B cell (primary cell): ENCODE results near the gene RNASE7. TPM values are rescaled to one million over a fixed set of nuclear protein-coding genes. Genes with fewer than 3 reads are reported as not detected.

ENCODE experiments used
- ATAC-seq: fragments of 200-7000 bp; cut with Tn5 transposase; one replicate; pipeline ENCODE4 v1.10.0; 2021; ENCODE audit warnings: low read depth, mild to moderate bottlenecking, moderate number of reproducible peaks, moderate library complexity
- CTCF ChIA-PET: fragments of 350-600 bp; sonication (Branson Sonifier 250); formaldehyde crosslinking; loops from one replicate; lab custom pipeline; 2021; ENCODE audit warnings: antibody characterized with exemption, inconsistent platforms; lab: Charles Lee
- POLR2A ChIA-PET: fragments of 350-600 bp; sonication (Branson Sonifier 250); formaldehyde crosslinking; loops from one replicate; lab custom pipeline; 2021; ENCODE audit warnings: antibody characterized with exemption; lab: Charles Lee
- DNase-seq: peaks from one replicate; pipeline ENCODE4 v3.0.0; 2013
- H2AFZ ChIP-seq: 2 replicates; pipeline ENCODE4 v1.6.1; 2012; ENCODE audit warnings: mild to moderate bottlenecking, low read depth, low read length; ENCODE audit not compliant: insufficient read depth, poor library complexity, severe bottlenecking
- H3K27ac ChIP-seq, 2 donors: 1 replicate in 1 of 2; 2 replicates in 1 of 2; pipeline ENCODE4 v1.5.1; 2012 to 2013; ENCODE audit warnings: low read length in 2 of 2, mild to moderate bottlenecking in 2 of 2, moderate library complexity in 1 of 2
- H3K27me3 ChIP-seq, 4 experiments: fragments of 200-600 bp in 1 of 4; sonication (generic) in 1 of 4; replicated peaks in 1 of 4; 1 replicate in 2 of 4; 2 replicates in 2 of 4; pipeline versions ENCODE4 v1.6.1 to v1.7.0; 2013 to 2016; ENCODE audit warnings: low read length in 3 of 4, mild to moderate bottlenecking in 2 of 4, mixed read lengths in 1 of 4, moderate library complexity in 1 of 4; ENCODE audit not compliant: insufficient read depth in 4 of 4, control insufficient read depth in 3 of 4; ENCODE audit errors: control extremely low read depth in 1 of 4
- H3K36me3 ChIP-seq, 2 experiments: replicated peaks in 1 of 2; 1 replicate in 1 of 2; 2 replicates in 1 of 2; pipeline versions ENCODE4 v1.6.1 to v1.7.1; 2013; ENCODE audit warnings: low read length in 1 of 2; ENCODE audit not compliant: insufficient read depth in 2 of 2, control insufficient read depth in 1 of 2; ENCODE audit errors: control extremely low read depth in 1 of 2, extremely low read depth in 1 of 2
- H3K4me1 ChIP-seq, 2 donors: fragments of 200-600 bp in 1 of 2; sonication (generic) in 1 of 2; 1 replicate in 1 of 2; 2 replicates in 1 of 2; pipeline versions ENCODE4 v1.5.1 to v1.6.1; 2013 to 2017; ENCODE audit warnings: low read length in 2 of 2; ENCODE audit not compliant: control insufficient read depth in 2 of 2, insufficient read depth in 2 of 2
- H3K4me2 ChIP-seq: replicated peaks from 2 replicates; pipeline ENCODE3; 2012; ENCODE audit warnings: mild to moderate bottlenecking, low read depth, low read length; ENCODE audit not compliant: poor library complexity, severe bottlenecking
- H3K4me3 ChIP-seq, 5 experiments: fragments of 200-600 bp in 1 of 5; sonication (generic) in 1 of 5; 1 replicate in 3 of 5; 2 replicates in 2 of 5; pipeline versions ENCODE4 v1.5.1 to v1.7.0; 2011 to 2016; ENCODE audit warnings: low read length in 4 of 5, mild to moderate bottlenecking in 4 of 5, low read depth in 2 of 5, control low read depth in 1 of 5, moderate library complexity in 1 of 5; ENCODE audit not compliant: insufficient read depth in 1 of 5; ENCODE audit errors: control extremely low read depth in 1 of 5, extremely low read depth in 1 of 5
- H3K79me2 ChIP-seq: fragments of 200-600 bp; sonication (generic); one replicate; pipeline ENCODE4 v1.6.0; 2016; ENCODE audit warnings: low read length; ENCODE audit not compliant: control insufficient read depth, insufficient read depth
- H3K9ac ChIP-seq: fragments of 200-600 bp; sonication (generic); 2 replicates; pipeline ENCODE4 v1.6.1; 2017; ENCODE audit warnings: mild to moderate bottlenecking, low read length, moderate library complexity
- H3K9me3 ChIP-seq, 3 donors: one replicate each; pipeline versions ENCODE4 v1.6.1 to v1.7.1; 2013; ENCODE audit warnings: low read length in 2 of 3; ENCODE audit not compliant: control insufficient read depth in 2 of 3, insufficient read depth in 1 of 3; ENCODE audit errors: control extremely low read depth in 1 of 3
- H4K20me1 ChIP-seq: 2 replicates; pipeline ENCODE4 v1.6.0; 2012; ENCODE audit warnings: mild to moderate bottlenecking, low read length; ENCODE audit not compliant: insufficient read depth, control insufficient read depth, poor library complexity, severe bottlenecking
- H3K27ac Mint-ChIP-seq: one replicate; pipeline ENCODE4 v1.8.0; 2021; ENCODE audit warnings: mixed read lengths
- H3K27me3 Mint-ChIP-seq: one replicate; pipeline ENCODE4 v1.8.0; 2021; ENCODE audit warnings: mixed read lengths
- H3K4me1 Mint-ChIP-seq: one replicate; pipeline ENCODE4 v1.8.0; 2021; ENCODE audit warnings: mixed read lengths
- H3K4me3 Mint-ChIP-seq: one replicate; pipeline ENCODE4 v1.8.0; 2021; ENCODE audit warnings: mixed read lengths
- H3K9me3 Mint-ChIP-seq: one replicate; pipeline ENCODE4 v1.8.0; 2022; ENCODE audit warnings: mixed read lengths; ENCODE audit not compliant: insufficient read depth
- CTCF ChIP-seq: fragments of 200-600 bp; IDR thresholded peaks from one replicate; pipeline ENCODE4 v1.8.0; 2022; ENCODE audit warnings: antibody characterized with exemption, mild to moderate bottlenecking
- EZH2 ChIP-seq: IDR thresholded peaks from 2 replicates; pipeline ENCODE4 v1.6.1; 2012; ENCODE audit warnings: borderline replicate concordance, low read depth, mild to moderate bottlenecking, moderate library complexity, low read length; ENCODE audit not compliant: insufficient read depth, poor library complexity, severe bottlenecking
- WGBS: methylation state at CpG from one replicate; pipeline ENCODE4 v1.1.5; 2013; ENCODE audit warnings: missing lambda C conversion rate; ENCODE audit not compliant: insufficient coverage; 5-methylcytosine and 5-hydroxymethylcytosine counted together
- intact Hi-C: fragments of 100-400 bp; cut with micrococcal nuclease; formaldehyde crosslinking; loops from one replicate; pipeline ENCODE4 v1.10.0; 2022
- polyA plus RNA-seq: library from polyadenylated mRNA; depleted of rRNA; stranded (reverse); fragments of >200 nt; gene quantifications from 2 replicates; pipeline ENCODE4 v1.2.3, GENCODE V29; 2012
- total RNA-seq, 2 donors: library from RNA; stranded (reverse); fragments of 120-200 nt in 1 of 2; gene quantifications; 1 replicate in 1 of 2; 2 replicates in 1 of 2; pipeline versions ENCODE4 v1.2.3 to v1.2.4, GENCODE V29; 2013 to 2022

Gene RNASE7
- total and polyA plus RNA-seq, 2 donors (not counting 1 experiment from before 2014, with no cell fraction given), result not detected

- Histone ChIP-seq H3K9me3 (no peaks in the 10 kb centered on the region), H3K4me3 (no peak overlapping the region), H4K20me1 (no peaks in the 10 kb centered on the region), H3K27me3 (peaks cover 0 to 12% (median 6%) of the 10 kb centered on the region in 4 experiments), H3K9ac (no peak overlapping the region), H3K36me3 (no peaks in the 10 kb centered on the region), H3K27ac (no peak overlapping the region), H3K4me2 (no peak overlapping the region), H3K4me1 (no peaks in the 10 kb centered on the region), H2AFZ (no peak overlapping the region), H3K79me2 (no peaks in the 10 kb centered on the region)
- no peak overlapping the region for H3K27ac Mint-ChIP-seq
- TF ChIP-seq CTCF (no peak), EZH2 (no peak)
- CTCF ChIA-PET, result interaction anchor here (1.0 to 1.1 kb wide), 2 partner anchors 38 to 45 kb away, joined by 3 to 4 read pairs; partner anchors contain the start of gene ZNF219
- intact Hi-C loops, result no loop called here
- no peak for ATAC-seq
- H3K4me1 Mint-ChIP-seq, result no peaks in the 10 kb centered on the region
- DNase-seq, result no peak
- no peak overlapping the region for H3K4me3 Mint-ChIP-seq
- H3K9me3 Mint-ChIP-seq, result no peaks in the 10 kb centered on the region
- peaks cover 34% of the 10 kb centered on the region for H3K27me3 Mint-ChIP-seq
- WGBS, result 88% methylated on average over 7 of the region's 8 CpGs
- POLR2A ChIA-PET, result no interaction called here
These were observed 17.9 kb downstream of the RNASE7 start for GRCh38 chr14:21059842-21060613.
